GM23248 (cell line): ENCODE measurements around the gene CNTN1.

Experiments
- EZH2 ChIP-seq: fragments of 200-600 bp; sonication (generic); IDR thresholded peaks from 2 replicates; pipeline ENCODE4 v1.6.1; 2018; ENCODE audit warnings: antibody characterized with exemption, mild to moderate bottlenecking; ENCODE audit not compliant: insufficient read depth, poor library complexity, severe bottlenecking
- EZH2phosphoT487 ChIP-seq: fragments of 200-600 bp; sonication (generic); IDR thresholded peaks from 2 replicates; pipeline ENCODE4 v1.6.1; 2018; ENCODE audit warnings: antibody characterized with exemption, moderate library complexity, mild to moderate bottlenecking, low read depth; ENCODE audit not compliant: insufficient read depth

DNA sequence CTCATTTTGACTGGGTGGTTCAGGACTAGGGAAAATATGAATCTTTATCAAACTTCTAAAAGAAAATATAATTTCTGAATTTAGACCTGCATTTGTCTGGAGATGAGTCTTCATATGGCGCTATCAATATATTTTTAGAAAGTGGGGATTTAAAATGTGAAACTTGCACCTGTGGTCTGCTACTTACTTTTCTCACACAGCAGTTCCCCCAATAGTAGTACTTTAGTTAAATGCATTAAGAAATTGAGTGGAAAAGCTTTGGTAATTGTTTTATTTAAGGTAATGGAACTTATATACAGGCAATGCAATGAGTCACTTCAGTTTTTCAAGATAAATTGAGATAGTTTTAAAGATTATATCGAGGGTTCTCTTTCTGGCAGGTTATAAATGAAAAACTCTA is 91.9 kb downstream of the CNTN1 start:
- TF ChIP-seq EZH2 (no peak), EZH2phosphoT487 (no peak)
